ENCODE data around the gene HPCAL4. TPM values are rescaled to one million over a fixed set of nuclear protein-coding genes. Genes with fewer than 3 reads are reported as not detected.

The HPCAL4 gene
- total RNA-seq, 2 experiments from 2014 or later, result 2.0 TPM

Other genes with a start within 250 kb of the HPCAL4 start
- gene BMP8A, start 199.8 kb downstream of the HPCAL4 start, total RNA-seq, result not detected
- gene PABPC4, start 114.6 kb downstream of the HPCAL4 start, total RNA-seq, result 100 to 1,000 TPM; 190 to 205 TPM
- not detected for gene HEYL, start 51.8 kb downstream of the HPCAL4 start, total RNA-seq
- not detected for gene NT5C1A, start 19.3 kb downstream of the HPCAL4 start, total RNA-seq
- 10 to 100 TPM; 52.9 to 55.6 TPM for gene PPIE, start 47.4 kb upstream of the HPCAL4 start, total RNA-seq
- not detected for gene OXCT2, start 79.9 kb upstream of the HPCAL4 start, total RNA-seq
- under 1 TPM; 0.12 to 0.17 TPM for gene BMP8B, start 97.4 kb upstream of the HPCAL4 start, total RNA-seq
- 10 to 100 TPM; 15.7 to 16.4 TPM for gene TRIT1, start 192.1 kb upstream of the HPCAL4 start, total RNA-seq
- not detected for gene MYCL, start 210.5 kb upstream of the HPCAL4 start, total RNA-seq

All from activated CD4-positive, alpha-beta T cell treated with anti-CD3 and anti-CD28 coated beads, Interleukin-2, amount 10 ng/mL, durations not matched to agents 7 days and 5 days (primary cell).